ENCODE results near the gene FAM43A.

FAM43A gene

GRCh38 chr3:194707147-194707540 lies 21.5 kb downstream of the FAM43A start:
- no peak for TF ChIP-seq GATA3 (IDR thresholded peaks at IDR 0.05; ENCODE audit: low read depth, low read length)
- no peak for TF ChIP-seq GATA2 (IDR thresholded peaks at IDR 0.05; ENCODE audit: low read depth, low read length)

- TF ChIP-seq GATA3 (IDR thresholded peaks at IDR 0.05; ENCODE audit: low read depth, low read length): no peak
- no peak for TF ChIP-seq GATA2 (IDR thresholded peaks at IDR 0.05; ENCODE audit: low read depth, low read length)
These were observed 25.6 kb downstream of the FAM43A start for GRCh38 chr3:194711286-194711685.

GRCh38 chr3:194711913-194712312 lies 26.2 kb downstream of the FAM43A start:
- TF ChIP-seq GATA3 (IDR thresholded peaks at IDR 0.05; ENCODE audit: low read depth, low read length) (no peak), GATA2 (IDR thresholded peaks at IDR 0.05; ENCODE audit: low read depth, low read length) (no peak)

GRCh38 chr3:194713299-194714136 lies 27.8 kb downstream of the FAM43A start:
- no peak for TF ChIP-seq GATA2 (IDR thresholded peaks at IDR 0.05; ENCODE audit: low read depth, low read length)

- TF ChIP-seq GATA2 (IDR thresholded peaks at IDR 0.05; ENCODE audit: low read depth, low read length) (no peak), GATA3 (IDR thresholded peaks at IDR 0.05; ENCODE audit: low read depth, low read length) (no peak)
These were observed 28.4 kb downstream of the FAM43A start for GRCh38 chr3:194714137-194714455.

- TF ChIP-seq GATA3 (IDR thresholded peaks at IDR 0.05; ENCODE audit: low read depth, low read length): no peak
These were observed 28.9 kb downstream of the FAM43A start for GRCh38 chr3:194714564-194714963.

- TF ChIP-seq GATA2 (IDR thresholded peaks at IDR 0.05; ENCODE audit: low read depth, low read length) (no peak), GATA3 (IDR thresholded peaks at IDR 0.05; ENCODE audit: low read depth, low read length) (no peak)
These were observed 29.5 kb downstream of the FAM43A start for GRCh38 chr3:194715022-194715800.

GRCh38 chr3:194718079-194718478 lies 32.4 kb downstream of the FAM43A start:
- no peak for TF ChIP-seq GATA2 (IDR thresholded peaks at IDR 0.05; ENCODE audit: low read depth, low read length)
- TF ChIP-seq GATA3 (IDR thresholded peaks at IDR 0.05; ENCODE audit: low read depth, low read length): no peak

GRCh38 chr3:194720048-194720447 lies 34.4 kb downstream of the FAM43A start:
- TF ChIP-seq GATA3 (IDR thresholded peaks at IDR 0.05; ENCODE audit: low read depth, low read length) (no peak), GATA2 (IDR thresholded peaks at IDR 0.05; ENCODE audit: low read depth, low read length) (no peak)

- TF ChIP-seq GATA3 (IDR thresholded peaks at IDR 0.05; ENCODE audit: low read depth, low read length) (no peak), GATA2 (IDR thresholded peaks at IDR 0.05; ENCODE audit: low read depth, low read length) (no peak)
These were observed 38.3 kb downstream of the FAM43A start for GRCh38 chr3:194723846-194724618.

- no peak for TF ChIP-seq GATA2 (IDR thresholded peaks at IDR 0.05; ENCODE audit: low read depth, low read length)
- TF ChIP-seq GATA3 (IDR thresholded peaks at IDR 0.05; ENCODE audit: low read depth, low read length): no peak
These were observed 39.7 kb downstream of the FAM43A start for GRCh38 chr3:194725346-194725745.

- TF ChIP-seq GATA3 (IDR thresholded peaks at IDR 0.05; ENCODE audit: low read depth, low read length): no peak
- TF ChIP-seq GATA2 (IDR thresholded peaks at IDR 0.05; ENCODE audit: low read depth, low read length): no peak
These were observed 41.9 kb downstream of the FAM43A start for GRCh38 chr3:194727435-194728128.

GRCh38 chr3:194728986-194729385 lies 43.3 kb downstream of the FAM43A start:
- TF ChIP-seq GATA2 (IDR thresholded peaks at IDR 0.05; ENCODE audit: low read depth, low read length) (no peak), GATA3 (IDR thresholded peaks at IDR 0.05; ENCODE audit: low read depth, low read length) (no peak)

- TF ChIP-seq GATA3 (IDR thresholded peaks at IDR 0.05; ENCODE audit: low read depth, low read length) (no peak), GATA2 (IDR thresholded peaks at IDR 0.05; ENCODE audit: low read depth, low read length) (no peak)
These were observed 44.7 kb downstream of the FAM43A start for GRCh38 chr3:194730365-194730764.
